Activated T-cell treated with anti-CD3 and anti-CD28 coated beads for 24 hours (primary cell): Measurements from ENCODE around the gene NID1.
A peak's percentile ranks its signal among the peaks of the same experiment; 100 is the strongest.
"Not testable (repeated sequence)": the region's sequence is repeated elsewhere in the genome, so short reads cannot be mapped to it uniquely, and the experiment has no call there.

Experiments
- DNase-seq: peaks from one replicate; pipeline ENCODE4 v3.0.0-alpha.2; 2020; ENCODE audit warnings: low read depth

Gene NID1

GRCh38 chr1:236023926-236024565, 40.8 kb downstream of the NID1 start:
- DNase-seq, result no peak

- no peak for DNase-seq
Measured at GRCh38 chr1:236021424-236022135, 43.3 kb downstream of the NID1 start.

- no peak for DNase-seq
Measured at GRCh38 chr1:236020359-236021219, 44.3 kb downstream of the NID1 start.

DNA sequence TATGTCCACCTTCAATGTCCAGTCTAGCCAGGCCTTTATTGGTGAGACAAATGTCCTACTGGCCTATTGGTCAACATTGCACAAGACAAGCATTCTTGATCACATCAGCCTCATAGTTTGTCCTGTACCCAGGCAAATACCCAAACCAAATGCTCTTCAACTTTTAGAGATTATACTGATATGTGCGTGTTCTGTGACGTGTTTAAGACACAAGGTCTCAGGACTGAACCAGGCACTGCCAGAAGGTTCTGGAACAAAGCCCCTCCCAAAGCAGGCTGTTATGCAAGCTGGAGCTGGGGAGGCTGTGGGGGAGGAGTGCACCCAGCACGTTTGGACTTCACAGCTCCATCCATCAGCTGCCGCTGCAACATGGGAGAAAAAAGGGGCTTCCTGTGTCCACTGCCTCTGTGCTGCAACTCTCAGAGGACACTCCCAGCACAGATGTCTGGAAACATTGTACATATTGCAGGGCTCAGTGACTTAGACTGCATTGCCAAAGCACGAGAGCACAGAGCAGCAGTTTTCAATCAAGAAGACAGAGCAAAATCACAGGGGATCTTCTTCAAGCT, 45.9 kb downstream of the NID1 start:
- no peak for DNase-seq

- no peak for DNase-seq
Measured at GRCh38 chr1:236016782-236017400, 48.0 kb downstream of the NID1 start.

DNA sequence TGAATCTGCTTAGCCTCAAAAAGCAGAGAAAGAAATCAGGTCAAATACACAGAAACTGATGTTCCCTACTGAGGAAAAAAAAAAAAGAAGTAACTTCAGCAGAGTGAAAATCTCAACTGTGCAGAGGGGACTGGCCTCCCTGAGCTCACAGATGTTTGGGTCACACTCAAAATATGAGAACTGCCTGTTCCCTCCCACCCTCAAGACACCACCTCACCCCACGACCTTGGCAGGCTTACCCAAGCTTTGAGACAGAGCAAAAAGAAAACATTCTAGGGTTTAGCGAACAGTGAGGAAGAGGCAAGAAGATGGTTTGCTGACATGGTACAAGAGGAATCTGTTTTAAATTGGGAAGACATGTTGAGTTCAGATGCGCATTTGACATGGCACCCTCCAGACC, 48.8 kb downstream of the NID1 start:
- DNase-seq, result no peak

GRCh38 chr1:236015539-236015938, 49.4 kb downstream of the NID1 start:
- DNase-seq, result no peak

- no peak for DNase-seq
Measured at GRCh38 chr1:236013330-236013729, 51.6 kb downstream of the NID1 start.

DNA sequence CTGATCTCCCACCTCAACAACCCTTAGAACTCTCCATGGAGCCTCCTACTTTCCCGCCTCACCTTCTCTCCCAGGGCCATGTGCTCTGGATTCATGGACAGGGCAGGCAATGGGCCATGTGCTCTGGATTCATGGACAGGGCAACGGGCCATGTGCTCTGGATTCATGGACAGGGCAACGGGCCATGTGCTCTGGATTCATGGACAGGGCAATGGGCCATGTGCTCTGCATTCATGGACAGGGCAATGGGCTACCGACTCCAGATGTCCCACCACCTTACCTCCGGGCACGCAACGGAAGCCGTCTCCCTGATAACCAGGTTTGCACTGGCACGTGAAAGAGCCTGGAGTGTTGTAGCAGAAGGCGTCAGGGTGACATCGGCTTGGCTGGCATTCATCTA, 53.2 kb downstream of the NID1 start:
- no peak for DNase-seq

GRCh38 chr1:236010443-236010842, 54.4 kb downstream of the NID1 start:
- no peak for DNase-seq

DNA sequence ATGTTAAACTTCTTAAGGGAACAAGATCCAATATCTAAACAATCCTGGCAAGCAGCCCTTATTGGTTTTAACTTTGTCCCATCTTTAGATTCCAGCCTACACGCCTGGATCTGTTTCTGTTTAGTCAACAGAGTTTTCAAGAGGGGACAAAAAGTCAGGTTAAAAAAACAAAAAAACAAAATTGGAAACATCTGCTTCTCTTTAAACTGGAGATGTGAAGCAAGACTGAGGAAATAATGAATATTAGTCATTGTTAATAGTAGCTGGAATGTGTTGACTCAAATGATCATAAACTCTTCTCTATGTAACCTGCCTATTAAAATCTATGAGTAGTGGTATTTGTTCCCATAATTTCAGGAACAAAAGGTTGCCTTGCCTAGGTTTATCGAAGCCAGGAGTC, 55.0 kb downstream of the NID1 start:
- DNase-seq, result no peak

- no peak for DNase-seq
Measured at GRCh38 chr1:236009191-236009590, 55.7 kb downstream of the NID1 start.

GRCh38 chr1:236007781-236008180, 57.1 kb downstream of the NID1 start:
- no peak for DNase-seq

DNA sequence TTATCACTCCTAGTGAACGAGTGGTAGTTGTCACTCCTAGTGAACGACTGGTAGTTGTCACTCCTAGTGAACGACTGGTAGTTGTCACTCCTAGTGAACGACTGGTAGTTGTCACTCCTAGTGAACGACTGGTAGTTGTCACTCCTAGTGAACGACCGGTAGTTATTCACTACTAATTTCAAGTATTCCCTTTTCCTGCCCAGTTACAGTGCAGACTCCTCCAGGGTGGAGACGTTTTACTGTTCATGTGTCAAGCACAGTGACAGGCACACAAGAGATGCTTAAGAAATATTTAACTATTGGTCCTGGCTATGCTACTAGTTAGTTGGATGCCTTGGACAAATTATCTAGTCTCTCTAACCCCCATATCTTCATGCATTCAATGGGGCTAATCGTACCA, 61.8 kb downstream of the NID1 start:
- not testable (repeated sequence) for DNase-seq

- DNase-seq, result no peak
Measured at GRCh38 chr1:236002572-236002971, 62.3 kb downstream of the NID1 start.

GRCh38 chr1:236002025-236002390, 62.9 kb downstream of the NID1 start:
- DNase-seq, result no peak

DNA sequence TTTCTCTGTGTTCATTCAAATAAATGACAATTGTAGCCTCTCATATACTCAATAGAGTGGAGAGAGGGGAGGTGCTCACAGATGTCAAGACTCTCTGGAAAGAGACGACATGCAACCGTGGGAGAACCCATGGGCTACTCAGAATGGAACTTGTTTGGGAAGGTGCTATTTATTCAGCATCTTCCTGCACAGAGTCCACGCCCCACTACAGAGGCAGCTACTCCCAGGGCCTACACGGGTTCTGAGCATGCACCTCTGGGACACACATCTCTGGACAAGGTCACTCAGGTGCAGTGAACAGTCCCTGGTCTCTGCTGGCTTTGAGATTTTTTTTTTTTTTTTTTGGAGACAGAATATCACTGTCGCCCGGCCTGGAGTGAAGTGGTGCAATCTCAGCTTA, 64.1 kb downstream of the NID1 start:
- DNase-seq, result no peak

DNA sequence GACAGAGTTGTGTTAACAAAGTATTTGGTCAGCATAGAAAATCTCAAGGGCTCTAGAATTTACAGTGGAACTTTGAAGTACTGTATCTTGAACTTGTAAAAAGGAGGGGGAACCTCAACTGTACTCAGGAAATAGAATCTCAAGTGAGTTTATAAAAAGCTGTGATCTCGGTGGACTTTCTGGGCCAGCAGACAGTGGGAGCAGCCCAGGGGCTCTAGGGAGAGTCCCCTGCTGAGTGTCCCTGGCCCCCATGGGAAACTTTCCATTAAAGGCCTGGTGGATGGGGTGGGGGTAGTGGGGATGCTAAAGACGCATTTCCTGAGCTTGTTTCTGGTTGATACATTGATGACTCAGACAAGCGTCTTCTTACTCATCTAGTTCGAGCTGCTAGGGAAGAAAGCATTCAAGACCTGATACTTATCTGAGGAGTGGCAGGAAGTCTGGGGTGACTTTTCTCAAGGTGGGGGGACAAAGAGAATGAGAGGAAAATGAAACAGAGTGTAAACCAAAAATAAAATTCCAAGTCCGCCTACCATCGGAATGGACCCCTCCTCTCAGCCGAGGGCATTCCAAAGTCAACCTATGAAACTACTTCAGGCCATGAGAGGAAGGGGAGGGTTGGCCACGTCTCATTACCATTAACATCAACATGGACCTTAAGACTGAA, 65.5 kb downstream of the NID1 start:
- DNase-seq, result peak; percentile 71

GRCh38 chr1:235998812-235999211, 66.1 kb downstream of the NID1 start:
- DNase-seq, result peak; percentile 22

DNA sequence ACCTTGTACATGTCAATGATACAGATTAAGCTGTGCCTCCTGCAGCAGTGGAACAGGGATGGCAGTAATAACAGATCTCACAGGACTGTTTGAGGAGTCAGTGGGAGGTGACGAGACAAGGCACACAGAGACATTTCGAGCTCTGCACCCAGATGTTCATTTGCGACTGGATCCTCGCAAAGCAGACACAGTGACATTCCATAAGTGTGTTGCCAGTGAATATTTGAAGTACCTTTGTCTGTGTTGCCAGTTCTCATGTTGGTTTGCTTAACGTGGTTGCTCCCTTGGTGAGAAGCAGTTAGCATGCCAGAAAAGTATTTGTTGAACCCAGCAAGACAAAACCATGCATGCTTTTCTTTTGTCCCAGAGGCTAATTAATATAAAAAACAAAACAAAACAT, 67.0 kb downstream of the NID1 start:
- DNase-seq, result no peak

DNA sequence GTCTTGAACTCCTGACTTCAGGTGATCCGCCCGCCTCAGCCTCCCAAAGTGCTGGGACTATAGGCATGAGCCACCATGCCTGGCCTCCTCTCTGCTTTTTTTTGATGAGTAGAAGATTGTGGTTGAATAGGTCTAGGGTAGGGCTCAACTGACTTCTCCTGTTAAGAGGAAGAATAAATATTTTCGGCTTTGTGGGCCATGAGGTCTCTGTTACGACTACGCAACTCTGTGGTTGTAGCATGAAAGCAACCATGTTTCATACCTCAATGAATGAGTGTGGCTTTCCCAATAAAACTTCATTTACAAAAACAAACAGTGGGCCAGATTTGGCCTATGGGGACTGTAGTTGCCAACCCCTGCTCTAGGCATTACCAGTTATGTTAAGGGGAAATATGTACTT, 67.8 kb downstream of the NID1 start:
- no peak for DNase-seq
